Neuronal stem cell (in vitro differentiated cells): ENCODE results near the gene ZSWIM4.
A peak's percentile ranks its signal among the peaks of the same experiment; 100 is the strongest.

Experiments
- DNase-seq: peaks from one replicate; pipeline ENCODE4 v3.0.0-alpha.2; 2013; ENCODE audit warnings: low spot score
- H2AFZ ChIP-seq: one replicate; pipeline ENCODE4 v1.6.1; 2013; ENCODE audit warnings: mild to moderate bottlenecking, low read length, inconsistent platforms
- H2AK5ac ChIP-seq: 2 replicates; pipeline ENCODE4 v1.6.1; 2013; ENCODE audit warnings: low read depth, mild to moderate bottlenecking, inconsistent platforms, low read length, moderate library complexity, mixed read lengths
- H2BK120ac ChIP-seq: 2 replicates; pipeline ENCODE4 v1.6.1; 2013; ENCODE audit warnings: low read depth, mild to moderate bottlenecking, inconsistent platforms, low read length, moderate library complexity, mixed read lengths
- H2BK12ac ChIP-seq: one replicate; pipeline ENCODE4 v1.6.1; 2013; ENCODE audit warnings: low read length, inconsistent platforms
- H2BK15ac ChIP-seq: 2 replicates; pipeline ENCODE4 v1.6.1; 2013; ENCODE audit warnings: mild to moderate bottlenecking, low read length, inconsistent platforms, mixed read lengths
- H2BK5ac ChIP-seq: one replicate; pipeline ENCODE4 v1.6.1; 2013; ENCODE audit warnings: inconsistent platforms, mild to moderate bottlenecking, low read length, moderate library complexity
- H3K14ac ChIP-seq: one replicate; pipeline ENCODE4 v1.6.1; 2013; ENCODE audit warnings: low read length, inconsistent platforms
- H3K18ac ChIP-seq: 2 replicates; pipeline ENCODE4 v1.6.1; 2013; ENCODE audit warnings: low read length, inconsistent platforms
- H3K23ac ChIP-seq: 2 replicates; pipeline ENCODE4 v1.6.1; 2013; ENCODE audit warnings: low read depth, mild to moderate bottlenecking, mixed read lengths, low read length, inconsistent platforms; ENCODE audit not compliant: poor library complexity
- H3K27ac ChIP-seq: replicated peaks from 3 replicates; pipeline ENCODE4 v1.5.1; 2013; ENCODE audit warnings: low read length, inconsistent platforms
- H3K27me3 ChIP-seq, 3 experiments: 2 replicates each; pipeline ENCODE4 v1.6.1; 2013; ENCODE audit warnings: low read length in 3 of 3, mild to moderate bottlenecking in 2 of 3, inconsistent platforms in 1 of 3, low read depth in 1 of 3, mixed read lengths in 1 of 3, moderate library complexity in 1 of 3; ENCODE audit not compliant: control insufficient read depth in 3 of 3, insufficient read depth in 3 of 3
- H3K36me3 ChIP-seq, 2 donors: replicated peaks in 1 of 2; 2 replicates each; pipeline ENCODE4 v1.6.1; 2013; ENCODE audit warnings: low read length in 2 of 2; ENCODE audit not compliant: control insufficient read depth in 2 of 2, insufficient read depth in 2 of 2
- H3K4ac ChIP-seq: 2 replicates; pipeline ENCODE4 v1.6.1; 2013; ENCODE audit warnings: inconsistent platforms, mild to moderate bottlenecking, low read length, moderate library complexity
- H3K4me1 ChIP-seq, 2 donors: 1 replicate in 1 of 2; 2 replicates in 1 of 2; pipeline ENCODE4 v1.6.1; 2013; ENCODE audit warnings: low read length in 2 of 2, low read depth in 1 of 2; ENCODE audit not compliant: control insufficient read depth in 2 of 2, insufficient read depth in 1 of 2
- H3K4me2 ChIP-seq: one replicate; pipeline ENCODE4 v1.6.1; 2013; ENCODE audit warnings: mild to moderate bottlenecking, low read length, inconsistent platforms; ENCODE audit not compliant: insufficient read depth, poor library complexity, severe bottlenecking
- H3K4me3 ChIP-seq, 2 donors: 2 replicates each; pipeline ENCODE4 v1.5.1; 2013; ENCODE audit warnings: low read length in 2 of 2, mild to moderate bottlenecking in 2 of 2, inconsistent platforms in 1 of 2, moderate library complexity in 1 of 2
- H3K79me1 ChIP-seq: one replicate; pipeline ENCODE4 v1.6.1; 2013; ENCODE audit warnings: low read depth, mild to moderate bottlenecking, inconsistent platforms, low read length, moderate library complexity
- H3K9ac ChIP-seq: one replicate; pipeline ENCODE4 v1.6.1; 2013; ENCODE audit warnings: mild to moderate bottlenecking, low read depth, low read length, inconsistent platforms; ENCODE audit not compliant: poor library complexity
- H3K9me3 ChIP-seq, 2 donors: replicated peaks in 1 of 2; 2 replicates each; pipeline versions ENCODE3 to v1.6.1; 2013; ENCODE audit warnings: low read length in 2 of 2, mild to moderate bottlenecking in 2 of 2, inconsistent platforms in 1 of 2, low read depth in 1 of 2, mixed read lengths in 1 of 2, moderate library complexity in 1 of 2; ENCODE audit not compliant: control insufficient read depth in 2 of 2, insufficient read depth in 1 of 2
- H4K8ac ChIP-seq: one replicate; pipeline ENCODE4 v1.6.1; 2013; ENCODE audit warnings: low read depth, mild to moderate bottlenecking, inconsistent platforms, low read length, moderate library complexity
- H4K91ac ChIP-seq: one replicate; pipeline ENCODE4 v1.6.1; 2013; ENCODE audit warnings: low read length, low read depth, mild to moderate bottlenecking, inconsistent platforms; ENCODE audit not compliant: poor library complexity
- WGBS, 2 donors: extraction: QIAGEN DNeasy Blood & Tissue Kit; methylation state at CpG; one replicate each; pipeline ENCODE4 v1.1.7; 2013; ENCODE audit warnings: missing lambda C conversion rate in 2 of 2, mixed read lengths in 1 of 2; ENCODE audit not compliant: insufficient read length in 2 of 2, insufficient replicate concordance in 1 of 2; ENCODE audit errors: extremely low coverage in 2 of 2; 5-methylcytosine and 5-hydroxymethylcytosine counted together

Gene ZSWIM4

GRCh38 chr19:13824703-13825102 is 29.5 kb downstream of the ZSWIM4 start:
- Histone ChIP-seq H3K36me3 (peaks cover 24 to 82% of the 10 kb centered on the region in 2 donors), H4K8ac (no peak overlapping the region), H3K14ac (no peak overlapping the region), H2BK12ac (no peak overlapping the region), H3K4ac (no peak overlapping the region), H3K23ac (no peak overlapping the region), H3K4me2 (no peak overlapping the region), H2BK5ac (no peak overlapping the region), H3K4me1 (no peaks in the 10 kb centered on the region), H2BK120ac (no peak overlapping the region), H3K27me3 (no peaks in the 10 kb centered on the region), H2BK15ac (no peak overlapping the region), H3K79me1 (peaks cover 5% of the 10 kb centered on the region), H3K4me3 (no peak overlapping the region), H3K9ac (no peak overlapping the region), H3K9me3 (peaks cover 0 to 2% of the 10 kb centered on the region in 2 donors), H3K27ac (no peak overlapping the region), H4K91ac (no peak overlapping the region), H2AK5ac (no peak overlapping the region), H3K18ac (no peak overlapping the region), H2AFZ (no peak overlapping the region)
- no peak for DNase-seq

GRCh38 chr19:13825489-13826441 is 30.5 kb downstream of the ZSWIM4 start:
- Histone ChIP-seq H3K23ac (no peak overlapping the region), H3K9me3 (peaks cover 0 to 2% of the 10 kb centered on the region in 2 donors), H3K9ac (peak overlapping the region; percentile 12), H3K36me3 (peaks cover 31 to 83% of the 10 kb centered on the region in 2 donors), H3K14ac (no peak overlapping the region), H2BK12ac (peak overlapping the region; percentile 73), H4K8ac (no peak overlapping the region), H3K4ac (no peak overlapping the region), H3K18ac (peak overlapping the region; percentile 38), H2BK120ac (no peak overlapping the region), H2AFZ (no peak overlapping the region), H3K4me2 (no peak overlapping the region), H4K91ac (no peak overlapping the region), H2BK15ac (no peak overlapping the region), H2AK5ac (no peak overlapping the region), H3K27me3 (no peaks in the 10 kb centered on the region), H3K27ac (no peak overlapping the region), H2BK5ac (peak overlapping the region; percentile 75), H3K4me1 (no peaks in the 10 kb centered on the region), H3K4me3 (no peak overlapping the region), H3K79me1 (peaks cover 11% of the 10 kb centered on the region)
- DNase-seq = no peak
- WGBS, 2 donors = no CpG with 5 or more reads among the region's 30 CpGs

GRCh38 chr19:13826652-13827235 is 31.5 kb downstream of the ZSWIM4 start:
- Histone ChIP-seq H4K91ac (no peak overlapping the region), H2BK120ac (no peak overlapping the region), H2AK5ac (no peak overlapping the region), H3K9me3 (peaks cover 0 to 2% of the 10 kb centered on the region in 2 donors), H2BK5ac (peak overlapping the region; percentile 75), H3K36me3 (peaks cover 35 to 83% of the 10 kb centered on the region in 2 donors), H3K4ac (no peak overlapping the region), H3K27ac (no peak overlapping the region), H2AFZ (no peak overlapping the region), H3K18ac (no peak overlapping the region), H3K27me3 (no peaks in the 10 kb centered on the region), H3K4me1 (no peaks in the 10 kb centered on the region), H3K4me3 (no peak overlapping the region), H3K9ac (no peak overlapping the region), H3K14ac (no peak overlapping the region), H2BK12ac (no peak overlapping the region), H4K8ac (no peak overlapping the region), H3K23ac (no peak overlapping the region), H2BK15ac (no peak overlapping the region), H3K4me2 (no peak overlapping the region), H3K79me1 (peaks cover 11% of the 10 kb centered on the region)
- no CpG with 5 or more reads among the region's 9 CpGs for WGBS, 2 donors
- no peak for DNase-seq

GRCh38 chr19:13827656-13828055 is 32.4 kb downstream of the ZSWIM4 start:
- Histone ChIP-seq H3K9me3 (peaks cover 0 to 2% of the 10 kb centered on the region in 2 donors), H3K27me3 (no peaks in the 10 kb centered on the region), H3K27ac (no peak overlapping the region), H2BK5ac (peak overlapping the region; percentile 35), H3K36me3 (peaks cover 35 to 80% of the 10 kb centered on the region in 2 donors), H2AK5ac (no peak overlapping the region), H3K23ac (no peak overlapping the region), H3K4me2 (no peak overlapping the region), H3K9ac (no peak overlapping the region), H3K4me3 (no peak overlapping the region), H2AFZ (no peak overlapping the region), H3K18ac (no peak overlapping the region), H3K4me1 (no peaks in the 10 kb centered on the region), H2BK120ac (no peak overlapping the region), H3K14ac (no peak overlapping the region), H2BK12ac (no peak overlapping the region), H3K4ac (no peak overlapping the region), H3K79me1 (peaks cover 11% of the 10 kb centered on the region), H2BK15ac (no peak overlapping the region), H4K8ac (no peak overlapping the region), H4K91ac (no peak overlapping the region)
- DNase-seq = no peak
- no CpG with 5 or more reads among the region's 4 CpGs for WGBS, 2 donors
